Ovary (tissue), 3 donors: ENCODE results near the gene SLC30A10.
"Not testable (repeated sequence)": the region's sequence is repeated elsewhere in the genome, so short reads cannot be mapped to it uniquely, and the experiment has no call there.

ENCODE experiments used
- CTCF ChIP-seq, 3 donors: fragments of 450-650 bp in 2 of 3; fragments of 200-600 bp in 1 of 3; IDR thresholded peaks; one replicate each; pipeline versions ENCODE4 v1.5.1 to v1.8.0; 2016 to 2022; ENCODE audit warnings: antibody characterized with exemption in 3 of 3, mild to moderate bottlenecking in 1 of 3
- EP300 ChIP-seq: sonication (generic); formaldehyde crosslinking; IDR thresholded peaks from one replicate; pipeline ENCODE4 v1.6.1; 2017; ENCODE audit warnings: antibody characterized with exemption
- donor health status: DM: no; HTN: no; CAD: no.

- TF ChIP-seq CTCF (IDR thresholded peaks at IDR 0.05); EP300: not testable (repeated sequence)
Measured at GRCh38 chr1:219933763-219934162, 5.4 kb upstream of the SLC30A10 start.
